T-helper 2 cell treated with Interferon-gamma antibody and Interleukin-4, amounts not matched to agents 5 μg/mL and 100 μg/mL, for 36 hours (primary cell): ENCODE data around the gene KRT38.
"Not testable (repeated sequence)": the region's sequence is repeated elsewhere in the genome, so short reads cannot be mapped to it uniquely, and the experiment has no call there.

Source experiments
- DNase-seq: peaks from one replicate; pipeline ENCODE4 v3.0.0; 2021; ENCODE audit warnings: low spot score
- H3K27ac Mint-ChIP-seq: one replicate; pipeline ENCODE4 v1.8.0; 2021; ENCODE audit warnings: mild to moderate bottlenecking, mixed read lengths
- H3K27me3 Mint-ChIP-seq: one replicate; pipeline ENCODE4 v1.8.0; 2021; ENCODE audit warnings: low read depth, mixed read lengths
- H3K36me3 Mint-ChIP-seq: one replicate; pipeline ENCODE4 v1.8.0; 2021; ENCODE audit warnings: low read depth, mixed read lengths
- H3K4me1 Mint-ChIP-seq: one replicate; pipeline ENCODE4 v1.8.0; 2021; ENCODE audit warnings: low read depth, mixed read lengths
- H3K4me3 Mint-ChIP-seq: one replicate; pipeline ENCODE4 v1.8.0; 2022; ENCODE audit warnings: mild to moderate bottlenecking, moderate library complexity, mixed read lengths
- H3K9me3 Mint-ChIP-seq: one replicate; pipeline ENCODE4 v1.8.0; 2021; ENCODE audit warnings: mixed read lengths

KRT38 gene

DNA sequence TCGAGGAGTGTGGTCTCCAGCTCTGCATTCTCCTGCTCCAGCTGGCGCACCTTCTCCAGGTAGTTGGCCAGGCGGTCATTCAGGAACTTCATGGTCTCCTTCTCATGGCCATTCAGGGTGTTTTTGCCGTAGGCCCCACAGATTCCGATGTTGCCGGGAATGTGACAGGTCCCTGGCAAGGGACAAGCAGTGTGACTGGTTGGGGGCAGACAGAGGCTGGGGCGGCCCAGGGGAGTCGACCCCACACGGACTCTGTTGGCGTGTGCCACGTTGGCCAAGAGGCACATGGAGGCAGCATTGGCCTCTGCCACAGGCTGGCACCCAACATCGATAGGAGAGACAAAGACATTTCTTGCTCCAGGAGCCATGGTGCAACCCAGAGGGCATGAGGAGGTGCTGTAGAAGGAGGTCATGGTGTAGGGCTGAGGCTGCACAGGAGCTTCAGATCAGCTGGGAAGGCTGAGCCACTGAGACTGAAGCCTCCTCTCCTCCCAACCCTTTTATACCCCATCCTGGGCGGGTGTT, 16.6 kb downstream of the KRT38 start, which contains the start of gene KRT37:
TSS of gene KRT37 (minus strand) at position 475 of the 525 bp plus-strand sequence. CDS start at position 413, 62 bp downstream.
- Mint-ChIP-seq H3K27me3 (no peaks in the 10 kb centered on the region), H3K4me1 (no peaks in the 10 kb centered on the region), H3K4me3 (no peak within 1 kb of the TSS), H3K27ac (no peak within 1 kb of the TSS), H3K9me3 (no peaks in the 10 kb centered on the region), H3K36me3 (no peaks in the 10 kb centered on the region)
- DNase-seq = no peak

DNA sequence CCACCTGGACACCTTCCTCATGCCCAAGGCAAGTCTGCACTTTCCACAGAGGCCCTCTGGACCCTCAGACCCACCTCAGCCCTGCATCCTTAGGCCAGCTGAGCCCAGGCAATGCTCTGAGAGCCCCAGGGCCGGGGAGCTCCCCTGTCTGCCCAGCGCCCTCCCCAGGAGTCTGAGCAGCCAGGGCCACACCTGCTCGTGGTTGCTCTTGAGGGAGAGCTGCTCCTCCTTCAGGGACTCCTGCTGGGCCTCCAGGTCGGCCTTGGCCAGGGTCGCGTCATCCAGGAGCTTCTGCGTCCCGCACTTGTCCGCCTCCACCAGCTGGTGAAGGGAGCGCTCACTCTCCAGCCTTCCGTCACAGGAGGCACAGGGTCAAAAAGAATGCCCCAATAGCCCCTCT, 18.2 kb downstream of the KRT38 start:
- H3K27ac Mint-ChIP-seq, H3K4me1 Mint-ChIP-seq, H3K4me3 Mint-ChIP-seq, DNase-seq, H3K9me3 Mint-ChIP-seq, H3K27me3 Mint-ChIP-seq, H3K36me3 Mint-ChIP-seq: not testable (repeated sequence)

DNA sequence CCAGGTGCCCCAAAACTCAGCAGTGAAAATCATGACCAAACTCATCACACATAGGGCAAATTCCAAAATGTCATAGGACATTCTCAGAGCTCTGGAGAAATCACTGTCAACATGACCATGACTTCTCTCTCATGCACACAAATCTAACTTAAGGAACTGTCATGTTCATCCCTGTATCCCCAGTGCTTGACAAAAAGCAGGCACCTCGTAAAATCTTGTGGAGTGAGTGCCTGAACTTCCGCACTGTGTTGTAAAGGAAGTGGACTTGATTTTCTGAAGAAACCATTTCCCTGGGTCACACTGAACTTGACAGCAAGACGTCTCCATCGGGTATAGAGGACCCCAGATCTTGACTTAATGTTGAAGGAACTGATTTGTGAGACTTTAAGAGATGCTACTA, 19.2 kb downstream of the KRT38 start:
- Mint-ChIP-seq H3K36me3 (no peaks in the 10 kb centered on the region), H3K4me3 (no peak overlapping the region), H3K27ac (no peak overlapping the region), H3K4me1 (peaks cover 4% of the 10 kb centered on the region), H3K9me3 (no peaks in the 10 kb centered on the region), H3K27me3 (no peaks in the 10 kb centered on the region)
- no peak for DNase-seq

DNA sequence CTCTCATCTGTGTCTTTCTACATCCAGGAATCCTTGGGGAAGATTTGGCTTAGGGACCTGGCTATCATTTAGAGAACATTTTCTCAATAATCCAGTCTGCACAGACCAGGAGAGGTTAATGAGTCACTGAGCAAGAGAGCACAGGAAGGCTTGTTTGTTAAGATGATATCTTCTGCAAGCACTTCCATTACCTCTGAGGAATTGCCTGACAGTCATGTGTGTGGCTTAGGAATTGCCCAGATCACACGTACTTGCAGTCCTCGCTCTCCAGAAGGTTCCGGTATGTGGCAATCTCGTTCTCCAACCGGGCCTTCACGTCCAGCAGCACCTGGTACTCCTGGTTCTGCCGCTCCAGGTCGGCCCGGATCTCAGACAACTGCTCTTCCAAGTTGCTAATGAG, 19.7 kb downstream of the KRT38 start:
- no peak for DNase-seq
- H3K9me3 Mint-ChIP-seq = no peaks in the 10 kb centered on the region
- no peaks in the 10 kb centered on the region for H3K36me3 Mint-ChIP-seq
- no peaks in the 10 kb centered on the region for H3K27me3 Mint-ChIP-seq
- peaks cover 4% of the 10 kb centered on the region for H3K4me1 Mint-ChIP-seq
- H3K4me3 Mint-ChIP-seq = no peak overlapping the region
- H3K27ac Mint-ChIP-seq = no peak overlapping the region

DNA sequence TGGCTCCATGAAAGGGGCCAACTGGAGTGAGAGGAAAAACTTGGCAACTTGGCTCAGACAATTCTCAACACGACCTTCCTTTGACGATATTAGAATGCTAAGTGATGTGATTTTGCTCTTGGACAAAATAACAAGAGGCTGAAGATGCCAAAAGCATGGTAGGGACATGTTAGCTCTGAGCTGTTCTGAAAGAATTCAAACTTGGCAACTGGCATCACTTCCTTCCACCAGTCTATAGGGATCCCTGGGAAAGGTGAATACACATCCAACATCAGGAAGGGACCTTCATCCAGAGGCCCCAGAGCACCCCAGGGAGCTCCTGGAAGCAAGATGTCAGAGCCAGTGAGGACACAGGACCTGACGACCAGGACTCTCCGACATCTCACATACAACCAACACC, 20.6 kb downstream of the KRT38 start:
- no peaks in the 10 kb centered on the region for H3K9me3 Mint-ChIP-seq
- no peak overlapping the region for H3K27ac Mint-ChIP-seq
- DNase-seq = no peak
- H3K4me1 Mint-ChIP-seq = peaks cover 4% of the 10 kb centered on the region
- no peak overlapping the region for H3K4me3 Mint-ChIP-seq
- H3K36me3 Mint-ChIP-seq = no peaks in the 10 kb centered on the region
- H3K27me3 Mint-ChIP-seq = no peaks in the 10 kb centered on the region

DNA sequence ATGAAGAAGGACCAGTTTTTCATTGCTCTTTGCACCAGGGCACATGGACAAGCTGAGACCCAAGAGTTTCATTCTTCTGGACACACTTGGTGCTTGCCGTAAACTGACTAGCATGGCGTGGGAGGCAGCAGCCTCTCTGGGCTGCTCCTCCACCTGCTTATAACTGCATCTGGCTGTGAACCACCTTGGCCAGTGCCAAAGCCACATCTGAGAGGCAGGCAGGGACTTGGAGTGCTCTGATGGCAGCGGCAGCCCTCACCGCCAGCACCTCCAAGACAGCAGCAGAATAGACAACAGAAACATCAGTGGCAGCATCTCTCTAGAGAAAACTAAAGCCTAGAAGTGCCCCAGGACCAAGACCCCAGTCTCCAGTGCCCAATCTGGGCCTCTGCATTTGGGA, 21.1 kb downstream of the KRT38 start:
- DNase-seq = no peak
- H3K4me3 Mint-ChIP-seq = no peak overlapping the region
- H3K9me3 Mint-ChIP-seq = no peaks in the 10 kb centered on the region
- H3K27me3 Mint-ChIP-seq = no peaks in the 10 kb centered on the region
- H3K36me3 Mint-ChIP-seq = no peaks in the 10 kb centered on the region
- H3K4me1 Mint-ChIP-seq = peaks cover 4% of the 10 kb centered on the region
- H3K27ac Mint-ChIP-seq = no peak overlapping the region

DNA sequence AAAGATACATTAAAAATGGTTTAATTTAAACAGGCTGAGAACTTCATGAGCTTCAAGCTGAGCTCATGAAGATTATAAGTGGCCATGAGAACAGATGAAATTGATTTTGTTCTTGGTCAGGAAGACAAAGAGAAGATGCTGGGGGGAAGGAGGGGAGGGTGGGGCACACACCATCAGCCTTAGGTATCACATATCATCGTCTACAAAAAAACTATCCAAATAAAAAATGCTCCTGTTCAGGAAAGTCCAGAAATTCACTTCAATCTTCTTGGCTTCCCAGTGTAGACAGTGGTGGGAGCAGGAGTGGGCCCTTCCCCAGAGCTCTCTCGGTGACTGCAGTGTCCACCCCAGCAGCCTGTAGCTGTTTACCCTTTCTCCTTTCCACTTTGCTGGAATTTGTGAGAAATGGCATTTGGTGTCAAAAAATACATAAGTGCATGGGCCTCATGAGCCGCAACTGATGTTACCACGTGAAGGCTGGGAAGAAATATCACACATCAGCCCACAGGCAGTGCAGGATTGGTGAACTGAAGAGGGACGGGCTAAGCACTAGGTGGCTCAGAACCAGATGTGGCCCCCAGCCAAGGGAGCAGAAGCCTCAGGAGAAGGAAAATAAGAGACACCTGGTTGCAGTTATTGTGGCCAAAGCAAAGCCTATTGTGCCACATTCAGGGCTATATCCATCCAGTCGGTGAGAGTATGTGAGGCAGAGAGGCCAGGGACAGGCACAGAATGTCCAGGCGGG, 22.5 kb downstream of the KRT38 start:
- DNase-seq = no peak
- H3K36me3 Mint-ChIP-seq = no peaks in the 10 kb centered on the region

DNA sequence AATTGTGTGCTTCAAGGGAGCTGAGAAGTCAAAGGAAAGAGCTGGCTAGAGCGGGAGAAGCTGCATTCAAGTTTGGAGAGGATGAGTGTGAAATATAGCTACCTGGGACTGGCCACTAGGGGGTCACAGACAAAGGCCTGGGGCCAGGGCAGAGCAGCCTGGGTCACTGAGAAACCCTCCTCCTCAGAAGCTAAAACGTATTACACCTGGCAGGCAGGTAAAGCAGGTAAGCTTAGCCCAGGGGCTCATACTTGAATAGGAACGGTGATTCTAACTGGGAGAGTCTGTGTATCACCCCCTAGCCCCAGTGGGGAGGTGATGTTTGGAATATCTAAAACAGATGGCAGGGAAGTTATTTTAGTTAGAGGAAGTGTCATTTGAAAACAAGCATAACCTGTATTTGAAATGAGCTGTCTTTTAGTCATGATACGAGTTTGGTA, 23.2 kb downstream of the KRT38 start:
- H3K9me3 Mint-ChIP-seq = no peaks in the 10 kb centered on the region
- H3K4me1 Mint-ChIP-seq = peaks cover 4% of the 10 kb centered on the region
- peaks cover 3% of the 10 kb centered on the region for H3K27me3 Mint-ChIP-seq
- no peak for DNase-seq
- no peak overlapping the region for H3K27ac Mint-ChIP-seq
- H3K36me3 Mint-ChIP-seq = no peaks in the 10 kb centered on the region
- no peak overlapping the region for H3K4me3 Mint-ChIP-seq

More for the DNA sequence above, 22.5 kb downstream of the KRT38 start:
- H3K9me3 Mint-ChIP-seq = no peaks in the 10 kb centered on the region
- H3K27me3 Mint-ChIP-seq = peaks cover 3% of the 10 kb centered on the region
- no peak overlapping the region for H3K4me3 Mint-ChIP-seq
- H3K4me1 Mint-ChIP-seq = peaks cover 4% of the 10 kb centered on the region
- H3K27ac Mint-ChIP-seq = no peak overlapping the region

DNA sequence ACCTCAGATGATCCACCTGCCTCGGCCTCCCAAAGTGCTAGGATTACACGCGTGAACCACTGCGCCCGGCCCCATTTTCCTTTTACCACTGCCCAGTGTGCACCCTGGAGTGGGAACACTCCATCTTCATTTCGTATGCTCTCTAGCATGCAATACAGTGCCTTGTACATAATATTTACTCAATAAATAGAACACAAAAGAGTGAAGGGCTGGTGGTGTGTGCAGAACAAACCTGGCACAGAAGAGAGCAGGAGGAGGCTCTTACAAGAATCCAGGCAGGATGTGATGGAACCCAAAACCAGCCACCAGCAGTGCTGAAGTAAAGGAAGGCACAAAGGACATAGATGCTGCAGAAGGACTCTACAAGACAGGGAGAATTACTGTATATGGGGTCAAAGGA, 23.7 kb downstream of the KRT38 start:
- DNase-seq = no peak
- Mint-ChIP-seq H3K4me1 (peaks cover 4% of the 10 kb centered on the region), H3K27me3 (peaks cover 5% of the 10 kb centered on the region), H3K36me3 (no peaks in the 10 kb centered on the region), H3K27ac (no peak overlapping the region), H3K9me3 (no peaks in the 10 kb centered on the region), H3K4me3 (no peak overlapping the region)

DNA sequence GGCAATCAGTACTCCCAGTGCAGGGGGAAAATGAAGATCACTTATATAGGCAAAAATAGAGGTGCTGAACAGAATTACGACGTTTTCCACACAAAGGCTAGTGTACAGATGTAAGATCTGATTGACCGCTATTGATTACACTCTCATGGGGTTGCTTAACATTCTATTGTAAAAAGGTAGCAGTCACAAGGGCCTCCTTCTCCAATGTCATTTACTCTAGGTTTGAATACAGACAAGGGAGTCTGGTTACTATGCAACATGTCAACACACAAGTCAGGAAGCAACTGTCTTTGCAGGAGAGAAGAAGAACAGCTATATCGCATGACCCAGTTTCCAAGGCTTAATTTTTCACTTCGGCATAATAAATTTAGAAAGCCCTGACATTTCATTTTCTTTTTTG, 24.3 kb downstream of the KRT38 start:
- peaks cover 4% of the 10 kb centered on the region for H3K4me1 Mint-ChIP-seq
- H3K27me3 Mint-ChIP-seq = peaks cover 5% of the 10 kb centered on the region
- no peak overlapping the region for H3K4me3 Mint-ChIP-seq
- no peak for DNase-seq
- no peaks in the 10 kb centered on the region for H3K36me3 Mint-ChIP-seq
- no peaks in the 10 kb centered on the region for H3K9me3 Mint-ChIP-seq
- H3K27ac Mint-ChIP-seq = no peak overlapping the region

DNA sequence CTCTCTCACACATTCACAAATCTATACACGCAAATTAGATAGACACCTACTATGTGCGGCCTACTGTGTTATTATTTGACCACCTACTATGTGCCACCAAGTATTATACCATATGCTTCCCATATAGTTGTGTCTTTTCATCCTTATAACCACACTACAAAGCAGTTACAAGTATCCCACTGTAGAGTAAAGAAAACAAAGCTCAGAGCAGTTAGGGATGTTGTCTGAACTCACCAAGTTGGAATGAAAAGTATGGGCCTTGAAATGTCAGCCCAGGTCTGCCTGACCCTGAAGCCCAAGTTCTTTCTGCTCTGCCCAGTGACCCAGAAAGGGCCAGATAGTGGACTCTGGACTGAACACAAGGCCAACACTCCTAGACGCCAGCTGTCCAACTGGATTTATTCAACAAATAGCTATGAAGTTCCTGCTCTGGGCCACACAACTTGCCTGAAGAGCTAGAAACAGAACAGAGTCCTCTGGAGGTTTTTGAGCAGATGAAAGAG, 24.9 kb downstream of the KRT38 start:
- H3K36me3 Mint-ChIP-seq = no peaks in the 10 kb centered on the region
- H3K27ac Mint-ChIP-seq = no peak overlapping the region
- DNase-seq = no peak
- peaks cover 4% of the 10 kb centered on the region for H3K4me1 Mint-ChIP-seq
- no peak overlapping the region for H3K4me3 Mint-ChIP-seq
- no peaks in the 10 kb centered on the region for H3K9me3 Mint-ChIP-seq
- H3K27me3 Mint-ChIP-seq = peaks cover 5% of the 10 kb centered on the region

DNA sequence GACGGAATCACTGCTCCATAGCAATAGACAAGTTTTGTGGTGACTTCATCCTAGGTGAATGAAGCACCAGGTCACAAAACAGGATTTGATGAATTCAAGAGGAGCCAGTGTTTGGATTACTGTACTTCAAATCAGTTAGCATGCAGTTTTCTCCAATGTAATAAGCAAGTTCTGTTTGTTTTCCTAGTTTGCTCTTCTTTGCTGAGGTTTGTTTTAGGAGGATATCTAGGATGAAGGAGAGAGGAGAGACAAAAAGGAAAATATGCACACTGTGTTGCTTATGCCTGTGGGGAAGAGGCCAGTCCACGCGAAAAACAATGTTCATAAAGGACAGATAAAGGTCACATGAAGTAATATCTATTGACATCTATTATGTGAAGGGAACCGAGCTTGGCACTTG, 25.4 kb downstream of the KRT38 start:
- Mint-ChIP-seq H3K27me3 (peaks cover 5% of the 10 kb centered on the region), H3K4me3 (no peak overlapping the region), H3K36me3 (no peaks in the 10 kb centered on the region), H3K4me1 (peaks cover 4% of the 10 kb centered on the region), H3K27ac (no peak overlapping the region), H3K9me3 (no peaks in the 10 kb centered on the region)
- DNase-seq = no peak

DNA sequence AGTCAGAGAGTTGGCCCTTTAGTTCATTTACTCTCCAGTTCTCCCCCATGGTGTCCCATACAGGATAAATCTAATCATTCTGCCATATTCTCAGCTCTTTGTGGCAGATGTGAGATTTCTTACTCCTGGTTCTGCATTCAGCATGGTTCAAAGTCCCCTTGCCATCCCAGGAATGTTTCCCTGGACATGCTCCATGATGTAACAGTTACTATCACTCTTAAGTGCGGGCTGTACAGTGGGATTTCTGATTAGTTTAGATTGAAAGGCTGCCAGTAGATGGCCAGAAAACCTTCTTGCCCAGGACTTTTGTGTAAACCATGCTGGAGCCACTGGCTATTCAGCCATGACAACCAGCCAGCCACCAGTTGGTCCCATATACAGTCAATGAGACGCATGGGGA, 26.8 kb downstream of the KRT38 start:
- no peak overlapping the region for H3K4me3 Mint-ChIP-seq
- no peak overlapping the region for H3K27ac Mint-ChIP-seq
- H3K27me3 Mint-ChIP-seq = peaks cover 5% of the 10 kb centered on the region
- no peaks in the 10 kb centered on the region for H3K36me3 Mint-ChIP-seq
- peaks cover 6% of the 10 kb centered on the region for H3K4me1 Mint-ChIP-seq
- DNase-seq = no peak
- H3K9me3 Mint-ChIP-seq = no peaks in the 10 kb centered on the region

DNA sequence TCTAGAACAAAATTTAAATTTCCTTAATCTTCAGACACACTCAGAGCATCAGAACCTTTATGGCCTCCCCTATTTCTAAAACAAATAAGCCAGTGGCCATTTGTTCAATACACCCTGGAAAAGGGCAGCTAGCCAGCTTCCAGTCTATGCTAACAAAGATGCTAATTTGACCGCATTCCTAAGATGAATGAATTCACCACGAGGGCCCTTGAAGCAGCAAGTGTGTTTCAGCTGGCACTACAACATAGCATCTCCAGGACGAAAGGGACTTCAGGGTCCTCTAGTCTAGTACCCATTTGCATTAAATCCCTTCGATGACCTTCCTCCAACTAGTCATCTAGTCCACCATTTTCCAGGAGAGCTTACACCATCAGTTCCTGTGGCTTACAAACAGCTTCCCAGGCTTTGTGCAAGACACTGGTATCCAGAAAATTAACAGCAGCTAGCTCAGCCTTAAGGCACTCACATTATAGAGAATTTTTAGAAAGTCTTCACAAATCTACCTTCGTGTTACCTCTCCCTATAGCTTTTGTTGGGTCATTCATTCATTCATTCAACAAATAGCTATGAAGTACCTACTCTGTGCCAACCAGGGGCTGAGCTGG, 27.3 kb downstream of the KRT38 start:
- peaks cover 5% of the 10 kb centered on the region for H3K27me3 Mint-ChIP-seq
- H3K9me3 Mint-ChIP-seq = no peaks in the 10 kb centered on the region
- no peak overlapping the region for H3K27ac Mint-ChIP-seq
- peaks cover 7% of the 10 kb centered on the region for H3K4me1 Mint-ChIP-seq
- no peak for DNase-seq
- H3K4me3 Mint-ChIP-seq = no peak overlapping the region
- no peaks in the 10 kb centered on the region for H3K36me3 Mint-ChIP-seq
